Stimulated activated CD4-positive, alpha-beta T cell treated with anti-CD3 and anti-CD28 coated beads, TNF-alpha, amount 100 ng/mL, for 1 hour (primary cell): ENCODE data around the gene RALGAPA2.

Source experiments
- DNase-seq, 3 donors: peaks; one replicate each; pipeline ENCODE4 v3.0.0-alpha.2; 2020; ENCODE audit warnings: low read depth in 3 of 3, low spot score in 1 of 3

The RALGAPA2 gene

GRCh38 chr20:20440886-20441658 lies 271.4 kb downstream of the RALGAPA2 start:
- DNase-seq = no peak

DNA sequence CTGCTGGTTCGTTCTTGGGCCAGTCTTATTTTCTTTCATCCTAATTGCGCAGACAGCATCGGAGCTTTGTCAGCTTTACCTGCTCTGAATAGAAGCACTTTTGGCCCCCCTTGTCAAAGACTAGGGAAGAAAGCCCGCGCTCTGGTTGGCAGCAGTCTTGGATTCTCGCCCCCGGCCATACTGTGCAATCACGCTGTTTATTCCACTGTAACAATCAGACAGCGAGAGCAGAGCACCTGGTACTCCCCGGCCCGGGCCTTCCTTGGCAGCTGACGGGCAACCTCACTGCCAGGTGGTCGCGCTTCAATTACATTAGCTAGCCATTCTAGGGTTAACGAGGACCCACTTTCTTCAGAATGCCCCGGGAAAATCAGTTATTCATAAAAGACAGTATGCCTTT lies 272.0 kb downstream of the RALGAPA2 start:
- no peak for DNase-seq

DNA sequence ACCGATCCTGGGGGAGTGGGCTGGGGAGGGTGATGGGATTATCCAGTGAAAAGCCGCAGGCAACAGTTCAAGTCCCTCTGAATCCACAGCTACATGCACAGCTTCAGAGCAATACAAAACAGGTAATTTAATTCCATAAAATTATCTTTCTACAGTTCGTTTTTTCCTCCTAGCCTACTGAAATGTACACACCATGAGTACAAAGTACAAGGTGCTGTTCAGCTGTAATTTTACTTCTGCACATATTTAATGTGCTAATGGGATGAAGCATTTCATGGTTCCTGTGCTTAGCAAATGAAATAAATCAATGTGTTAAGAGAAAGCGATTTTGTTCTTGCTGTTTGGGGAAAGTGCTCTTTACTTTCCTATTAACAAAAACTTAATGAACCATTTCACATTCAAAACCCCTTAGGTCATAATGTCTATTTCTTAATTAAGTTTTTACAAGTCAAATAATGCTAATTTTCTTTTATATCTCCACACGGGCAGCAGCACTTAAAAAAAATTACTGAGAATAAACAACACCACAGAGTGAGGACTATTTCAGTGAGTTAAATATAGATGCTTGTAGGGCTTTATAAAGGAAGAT lies 272.7 kb downstream of the RALGAPA2 start:
- no peak for DNase-seq

- no peak for DNase-seq
These were observed 275.1 kb downstream of the RALGAPA2 start for GRCh38 chr20:20437314-20437713.

DNA sequence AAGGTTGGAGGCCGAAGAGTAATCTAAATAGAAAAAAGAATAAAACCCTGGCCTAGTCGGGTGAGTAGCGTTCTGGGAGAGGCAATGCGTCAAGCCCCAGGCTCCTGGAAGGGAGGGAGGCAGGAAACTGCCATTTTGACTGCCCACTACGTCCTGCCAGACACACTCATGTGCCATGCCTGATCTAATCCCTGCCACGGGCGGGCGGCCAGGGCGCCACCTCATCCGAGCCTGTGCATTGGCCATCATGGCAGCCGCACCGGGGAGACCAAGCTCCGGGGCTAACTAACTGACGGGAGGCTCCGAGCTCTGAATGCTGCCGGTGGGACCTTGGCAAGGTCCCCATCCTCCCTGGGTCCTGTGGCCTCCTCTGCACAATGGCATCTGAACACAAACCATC lies 275.8 kb downstream of the RALGAPA2 start:
- no peak for DNase-seq

DNA sequence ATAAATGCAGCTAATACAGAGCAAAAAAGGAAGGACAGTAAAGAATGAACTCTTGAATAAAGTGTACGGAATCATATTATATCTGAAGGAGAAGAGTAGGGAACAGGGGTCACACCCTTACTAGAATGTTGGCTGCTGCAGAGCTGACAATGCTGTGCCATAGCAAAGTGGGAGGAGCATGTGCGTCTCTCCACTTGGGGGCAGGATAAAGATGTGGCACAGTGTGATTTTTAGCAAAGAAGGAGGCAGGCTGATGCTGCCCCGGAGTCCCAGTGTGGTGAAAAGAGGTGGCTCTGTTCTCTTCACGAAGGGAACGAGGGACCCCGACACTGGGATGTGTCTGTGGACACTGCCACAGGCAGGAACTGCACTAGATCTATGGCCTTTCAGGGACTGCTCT lies 277.0 kb downstream of the RALGAPA2 start:
- no peak for DNase-seq

- no peak for DNase-seq
These were observed 279.7 kb downstream of the RALGAPA2 start for GRCh38 chr20:20432618-20433286.

- no peak for DNase-seq
These were observed 282.4 kb downstream of the RALGAPA2 start for GRCh38 chr20:20430066-20430465.

GRCh38 chr20:20428067-20428466 lies 284.4 kb downstream of the RALGAPA2 start:
- no peak for DNase-seq

DNA sequence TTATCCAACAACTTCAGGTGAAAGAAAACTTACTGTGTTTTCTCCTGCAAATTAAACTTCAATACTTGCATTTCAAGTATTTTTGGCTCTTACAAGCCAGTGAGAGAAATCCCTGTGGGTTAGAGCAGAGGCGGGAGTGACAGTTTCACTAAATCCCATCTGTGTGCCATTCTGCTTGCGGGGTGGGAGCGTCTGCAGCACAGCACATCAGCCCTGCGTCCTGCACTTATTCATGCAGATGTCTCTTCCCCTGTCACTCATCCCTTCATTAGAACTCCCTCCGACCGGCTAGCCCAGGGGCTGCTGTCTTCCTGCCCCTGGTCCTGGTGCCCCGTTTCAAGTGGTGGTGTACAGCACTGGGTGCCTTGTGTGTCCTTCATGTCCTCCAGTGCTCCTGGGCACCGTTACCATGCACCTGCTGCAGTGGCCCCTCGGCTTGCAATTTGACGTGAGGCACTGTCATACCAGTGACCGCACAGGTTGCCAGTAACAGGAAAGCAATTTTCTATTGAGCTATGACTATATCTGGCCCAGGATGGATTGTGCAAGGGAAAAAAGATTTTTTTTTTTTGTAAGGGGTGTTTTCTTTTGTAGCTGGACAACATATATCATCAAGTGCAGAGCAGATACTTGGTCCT lies 285.1 kb downstream of the RALGAPA2 start:
- no peak for DNase-seq

GRCh38 chr20:20426655-20426907 lies 285.9 kb downstream of the RALGAPA2 start:
- DNase-seq = no peak

- DNase-seq = no peak
These were observed 286.4 kb downstream of the RALGAPA2 start for GRCh38 chr20:20425823-20426654.

- no peak for DNase-seq
These were observed 289.3 kb downstream of the RALGAPA2 start for GRCh38 chr20:20423117-20423516.

DNA sequence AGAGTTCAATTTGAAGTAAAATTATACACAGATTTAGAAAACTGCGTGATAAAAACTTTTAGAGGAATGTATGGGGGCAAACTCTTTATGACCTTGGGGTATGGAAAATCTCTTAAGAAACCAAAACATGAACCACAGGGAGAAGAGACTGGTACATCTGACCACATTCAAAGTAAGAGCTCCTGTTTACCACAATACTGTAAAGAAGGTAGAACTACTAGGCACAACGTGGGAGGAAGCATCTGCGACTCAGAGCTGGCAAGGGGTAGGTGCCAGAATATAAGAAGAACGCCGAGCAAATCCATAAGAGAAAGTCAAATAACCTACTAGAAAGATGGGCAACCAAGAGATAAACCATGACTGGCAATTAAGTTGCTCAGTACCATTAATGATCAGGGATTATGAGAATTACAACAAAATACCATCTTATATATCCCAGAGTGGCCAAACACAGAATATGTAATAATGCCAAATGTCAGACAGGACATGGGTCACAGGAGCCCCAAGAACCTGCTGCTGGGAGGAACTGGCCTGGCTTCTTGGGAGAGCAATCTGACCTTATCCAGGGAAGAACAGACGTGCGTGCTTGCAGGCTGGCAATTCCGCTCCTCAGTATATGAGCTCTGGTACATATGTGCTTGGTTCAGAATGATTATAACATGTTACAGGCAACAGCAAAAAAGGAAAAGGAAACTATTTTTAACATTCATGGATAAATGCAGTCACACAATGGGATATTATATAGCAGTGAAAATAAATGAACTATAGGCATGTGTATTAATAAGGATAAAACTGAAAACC lies 294.4 kb downstream of the RALGAPA2 start:
- no peak for DNase-seq

GRCh38 chr20:20415321-20415720 lies 297.1 kb downstream of the RALGAPA2 start:
- no peak for DNase-seq

GRCh38 chr20:20414640-20415220 lies 297.7 kb downstream of the RALGAPA2 start:
- DNase-seq = no peak

DNA sequence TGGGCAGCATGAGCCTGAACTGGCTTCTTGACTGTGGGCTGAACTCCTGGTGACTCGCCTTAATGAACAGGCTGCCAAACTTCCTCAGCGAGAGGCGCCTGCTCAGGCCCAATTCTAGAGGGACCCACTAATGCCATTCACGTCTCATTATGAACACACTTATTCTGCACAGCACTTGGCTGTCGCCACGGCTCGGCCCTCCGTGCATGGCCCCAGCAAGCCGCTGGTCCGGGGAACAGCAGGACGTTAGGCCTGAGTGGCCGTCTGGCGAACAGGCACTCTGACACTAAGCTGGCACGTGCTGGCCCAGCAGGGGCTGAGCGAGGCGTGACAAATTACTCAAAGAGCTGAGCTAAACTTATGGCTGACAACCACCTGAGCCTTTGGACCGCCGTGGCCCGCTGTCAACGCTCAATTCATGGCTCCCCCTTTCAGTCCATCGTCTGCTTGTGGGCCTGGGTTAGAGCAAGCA lies 298.6 kb downstream of the RALGAPA2 start:
- no peak for DNase-seq

DNA sequence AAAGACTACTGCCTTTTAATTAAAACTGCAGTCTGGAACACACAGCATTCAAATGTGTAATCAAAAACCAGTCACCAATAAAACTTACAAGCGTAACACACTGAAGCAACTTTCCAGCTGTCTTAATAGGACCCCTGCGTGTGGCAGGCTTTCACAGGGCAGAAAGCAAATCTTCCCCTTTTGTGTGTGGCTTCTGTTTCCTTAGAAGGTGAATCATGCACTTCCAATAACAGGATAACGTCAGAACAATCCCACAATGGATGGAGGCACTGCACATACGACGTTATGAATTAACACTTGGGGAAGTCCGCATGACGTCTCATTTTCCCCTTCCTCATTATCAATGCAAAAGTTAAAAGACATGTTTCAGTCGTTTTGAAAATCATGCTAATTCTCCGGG lies 299.7 kb downstream of the RALGAPA2 start:
- DNase-seq = no peak

DNA sequence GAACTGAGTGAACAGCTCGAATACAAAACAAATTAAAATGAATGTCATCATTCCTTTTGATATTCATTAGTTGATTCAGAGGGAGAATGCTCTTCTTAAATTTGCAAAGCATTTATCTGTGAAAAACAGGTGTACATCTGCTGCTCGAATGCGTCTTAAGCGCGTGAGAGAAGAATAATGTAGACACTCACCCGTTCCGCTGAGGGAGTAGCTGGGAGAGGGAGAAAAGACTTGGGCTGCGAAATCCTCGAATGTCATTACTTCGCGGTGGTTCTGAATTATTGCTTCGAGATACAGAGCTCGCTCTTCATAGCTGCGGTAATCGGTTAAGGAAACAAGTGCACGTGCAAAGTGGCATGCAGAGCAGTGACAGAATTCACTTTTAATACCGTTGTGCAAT lies 300.6 kb downstream of the RALGAPA2 start:
- DNase-seq = no peak

GRCh38 chr20:20411402-20411801 lies 301.0 kb downstream of the RALGAPA2 start:
- no peak for DNase-seq
